Measurements from ENCODE around the gene SDCBP2. TPM values are rescaled to one million over a fixed set of nuclear protein-coding genes. Genes with fewer than 3 reads are reported as not detected.
A peak's percentile ranks its signal among the peaks of the same experiment; 100 is the strongest.

SDCBP2 gene
- total RNA-seq, 4 donors from 2014 or later = 0.26 to 9.1 (median 5.5) TPM

DNA sequence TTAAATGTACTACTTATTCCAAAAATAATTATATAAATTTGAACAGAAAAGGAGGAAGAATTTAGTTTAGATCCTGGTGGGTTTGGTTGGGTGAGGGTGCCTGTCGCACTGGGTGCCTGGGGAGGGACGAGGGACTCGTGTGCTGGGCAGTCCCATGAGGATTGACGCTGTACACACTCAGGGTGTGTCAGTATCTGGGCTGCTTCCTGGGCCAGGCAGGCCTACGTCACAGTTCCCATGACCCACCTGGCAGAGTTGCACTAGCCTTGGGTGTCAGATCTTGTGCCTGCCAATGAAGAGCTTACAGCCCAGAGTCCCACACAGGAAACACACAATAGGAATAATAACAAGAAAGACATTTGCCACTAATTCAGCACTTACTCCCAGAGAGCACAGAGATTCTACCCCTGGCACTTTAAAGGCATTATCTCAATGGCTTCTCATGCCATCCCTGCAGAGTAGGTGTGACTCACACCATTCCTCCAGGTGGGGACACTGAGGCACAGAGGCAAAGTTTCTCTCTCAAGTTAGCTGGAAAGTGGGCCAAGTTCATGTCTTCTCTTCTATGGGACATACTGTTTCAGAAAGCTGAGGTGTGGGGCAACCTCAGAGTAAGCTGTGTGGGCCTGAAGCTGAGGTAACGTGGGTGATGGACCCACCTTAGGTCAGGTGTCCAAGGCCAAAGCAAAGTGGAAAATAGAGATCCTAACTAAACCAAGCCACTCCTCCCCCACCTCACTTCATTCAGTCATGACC lies 1.3 kb upstream of the SDCBP2 start:
- TF ChIP-seq CTCF (IDR thresholded peaks at IDR 0.05) = no peak
- no peak for TF ChIP-seq POLR2A (IDR thresholded peaks at IDR 0.05)
- H3K4me1 ChIP-seq = peaks cover 17 to 21% of the 10 kb centered on the region in 2 donors
- no peak overlapping the region for H3K4me3 ChIP-seq
- intact Hi-C loops (cut with DNase I; ENCODE audit: low total_unique reads) = no loop called here
- no peaks in the 10 kb centered on the region for H3K36me3 ChIP-seq
- peak overlapping the region; percentile 98 to 100 for H3K27ac ChIP-seq
- peak; percentile 49 to 65 for DNase-seq
- H3K27me3 ChIP-seq = no peaks in the 10 kb centered on the region
- no peaks in the 10 kb centered on the region for H3K9me3 ChIP-seq

GRCh38 chr20:1327827-1328679 lies 886 bp downstream of the SDCBP2 start:
- Histone ChIP-seq H3K27ac (peak overlapping the region; percentile 98 to 100), H3K4me1 (peaks cover 21 to 22% of the 10 kb centered on the region in 2 donors), H3K27me3 (no peaks in the 10 kb centered on the region), H3K9me3 (no peaks in the 10 kb centered on the region), H3K36me3 (no peaks in the 10 kb centered on the region), H3K4me3 (no peak overlapping the region)
- DNase-seq = peak in 1 of 2 donors; percentile 17
- intact Hi-C loops (cut with DNase I; ENCODE audit: low total_unique reads) = no loop called here
- TF ChIP-seq CTCF (IDR thresholded peaks at IDR 0.05) = no peak
- TF ChIP-seq POLR2A (IDR thresholded peaks at IDR 0.05) = no peak

DNA sequence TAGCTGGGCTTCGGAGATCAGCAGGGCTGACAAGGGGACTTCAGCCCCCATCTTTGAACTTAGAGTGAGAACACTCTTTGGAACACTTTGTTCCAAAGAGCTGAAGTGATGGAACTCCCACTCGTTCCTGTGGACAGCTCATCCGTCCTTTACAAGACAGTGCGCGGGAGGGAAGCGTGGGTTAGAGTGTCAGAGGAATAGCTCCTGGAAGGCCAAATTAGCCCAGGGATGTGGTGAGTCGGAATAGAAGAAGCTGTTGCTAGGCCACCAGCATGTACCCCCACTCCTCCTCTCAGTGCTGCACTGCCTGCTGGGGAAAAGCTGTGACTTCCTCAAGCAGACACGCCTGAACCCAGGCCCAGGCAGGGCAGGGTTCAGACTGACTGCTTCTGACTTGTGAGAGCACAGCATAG lies 1.7 kb downstream of the SDCBP2 start:
- Histone ChIP-seq H3K27me3 (no peaks in the 10 kb centered on the region), H3K9me3 (no peaks in the 10 kb centered on the region), H3K36me3 (no peaks in the 10 kb centered on the region), H3K27ac (peak overlapping the region; percentile 98 to 100), H3K4me3 (no peak overlapping the region), H3K4me1 (peaks cover 21 to 22% of the 10 kb centered on the region in 2 donors)
- peak; percentile 81 to 93 for DNase-seq
- intact Hi-C loops (cut with DNase I; ENCODE audit: low total_unique reads) = no loop called here
- peak in 1 of 2 donors; percentile 45 for TF ChIP-seq POLR2A (IDR thresholded peaks at IDR 0.05)
- TF ChIP-seq CTCF (IDR thresholded peaks at IDR 0.05) = no peak

DNA sequence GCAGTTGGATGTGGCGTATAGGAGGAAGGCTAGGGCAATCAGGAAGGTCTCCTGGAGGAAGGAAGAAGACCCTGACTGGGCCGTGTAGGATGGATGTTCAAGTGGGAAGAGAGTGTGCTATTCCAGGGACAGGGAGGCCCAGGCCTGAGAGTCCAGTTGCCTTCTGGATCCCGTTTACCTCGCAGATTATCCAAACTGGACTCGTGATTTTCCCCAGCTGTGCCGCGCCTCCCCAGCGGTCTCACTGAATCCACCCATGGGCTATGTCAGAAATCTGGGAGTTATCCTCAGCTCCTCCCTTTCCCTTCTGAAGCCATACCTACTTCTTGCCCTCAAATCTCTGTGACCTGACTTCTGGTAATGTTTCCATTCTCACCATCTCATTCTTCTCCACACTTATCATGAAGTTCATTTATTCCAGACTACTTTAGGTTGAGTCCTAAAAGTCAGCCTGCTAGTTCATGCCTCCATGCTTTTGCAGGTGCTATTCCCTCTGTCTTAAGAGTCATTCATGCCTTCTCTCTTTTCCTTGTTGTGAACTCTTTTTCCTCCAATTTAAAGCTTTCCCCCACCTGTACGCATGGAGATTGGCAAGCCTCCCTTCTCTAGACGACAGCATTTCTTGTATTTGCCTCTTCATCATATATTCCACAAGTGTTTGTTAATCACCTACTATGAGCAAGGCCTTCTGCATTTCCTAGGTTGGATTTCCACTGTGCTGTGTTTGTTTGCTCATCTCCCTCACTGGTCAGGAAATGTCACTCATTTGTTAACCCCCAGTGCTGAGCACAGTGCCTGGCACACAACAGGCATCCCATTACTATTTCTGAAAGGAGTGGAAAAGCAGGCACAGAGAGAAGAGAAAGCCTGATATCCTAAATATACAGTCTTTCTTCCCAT lies 2.7 kb downstream of the SDCBP2 start:
- peak; percentile 45 to 63 for DNase-seq

More for the DNA sequence above, 2.7 kb downstream of the SDCBP2 start:
- H3K4me3 ChIP-seq = peak overlapping the region; percentile 66 to 87
- peaks cover 21 to 22% of the 10 kb centered on the region in 2 donors for H3K4me1 ChIP-seq
- no peaks in the 10 kb centered on the region for H3K36me3 ChIP-seq
- no peaks in the 10 kb centered on the region for H3K27me3 ChIP-seq
- intact Hi-C loops (cut with DNase I; ENCODE audit: low total_unique reads) = no loop called here
- no peaks in the 10 kb centered on the region for H3K9me3 ChIP-seq
- TF ChIP-seq CTCF (IDR thresholded peaks at IDR 0.05) (no peak), POLR2A (IDR thresholded peaks at IDR 0.05) (no peak)
- H3K27ac ChIP-seq = peak overlapping the region; percentile 98 to 100

All from uterus (tissue), 4 donors.